Ascending aorta (tissue), 2 donors: ENCODE measurements around the gene IL1A. TPM values are rescaled to one million over a fixed set of nuclear protein-coding genes. Genes with fewer than 3 reads are reported as not detected.

Experiments
- DNase-seq, 2 donors: peaks; one replicate each; pipeline ENCODE4 v3.0.0-alpha.2; 2019; ENCODE audit warnings: low spot score in 2 of 2
- H3K27ac ChIP-seq, 2 donors: fragments of 200-600 bp; sonication (generic); one replicate each; pipeline ENCODE4 v1.5.1; 2016 to 2017; ENCODE audit warnings: mild to moderate bottlenecking in 1 of 2
- H3K27me3 ChIP-seq: fragments of 200-600 bp; sonication (generic); one replicate; pipeline ENCODE4 v1.5.1; 2017
- H3K36me3 ChIP-seq, 2 donors: fragments of 200-600 bp; sonication (generic); one replicate each; pipeline ENCODE4 v1.5.1; 2016
- H3K4me1 ChIP-seq, 2 donors: fragments of 200-600 bp; sonication (generic); one replicate each; pipeline ENCODE4 v1.5.1; 2016 to 2017; ENCODE audit warnings: mild to moderate bottlenecking in 1 of 2
- H3K4me3 ChIP-seq, 2 donors: fragments of 200-600 bp; sonication (generic); one replicate each; pipeline ENCODE4 v1.5.1; 2016 to 2017; ENCODE audit warnings: mild to moderate bottlenecking in 1 of 2
- H3K9me3 ChIP-seq, 2 donors: fragments of 200-600 bp; sonication (generic); one replicate each; pipeline ENCODE4 v1.5.1; 2016
- CTCF ChIP-seq, 3 experiments: fragments of 200-600 bp in 2 of 3; fragments of 450-650 bp in 1 of 3; sonication (generic) in 2 of 3; IDR thresholded peaks; one replicate each; pipeline ENCODE4 v1.5.1; 2016 to 2019; ENCODE audit warnings: antibody characterized with exemption in 3 of 3, mild to moderate bottlenecking in 1 of 3, moderate library complexity in 1 of 3
- intact Hi-C: fragments of 100-400 bp; cut with DNase I; formaldehyde crosslinking; loops from one replicate; pipeline ENCODE4 v1.15.1; 2023
- total RNA-seq: library from RNA; depleted of rRNA; stranded (reverse); fragments of >200 nt; gene quantifications from one replicate; pipeline ENCODE4 v1.1.0, GENCODE V29; 2016

IL1A gene
- total RNA-seq, 1 donor from 2014 or later, result not detected

GRCh38 chr2:112807233-112807807, 23.0 kb upstream of the IL1A start:
- no peak overlapping the region for H3K27ac ChIP-seq
- H3K4me3 ChIP-seq, result no peak overlapping the region
- no peaks in the 10 kb centered on the region for H3K9me3 ChIP-seq
- intact Hi-C loops, result no loop called here
- no peak for DNase-seq
- no peaks in the 10 kb centered on the region for H3K27me3 ChIP-seq
- no peak for TF ChIP-seq CTCF (IDR thresholded peaks at IDR 0.05)
- H3K4me1 ChIP-seq, result no peaks in the 10 kb centered on the region
- H3K36me3 ChIP-seq, result no peaks in the 10 kb centered on the region

GRCh38 chr2:112805542-112805941, 21.2 kb upstream of the IL1A start:
- Histone ChIP-seq H3K27me3 (no peaks in the 10 kb centered on the region), H3K36me3 (no peaks in the 10 kb centered on the region), H3K4me3 (no peak overlapping the region), H3K4me1 (no peaks in the 10 kb centered on the region), H3K9me3 (no peaks in the 10 kb centered on the region), H3K27ac (no peak overlapping the region)
- TF ChIP-seq CTCF (IDR thresholded peaks at IDR 0.05), result no peak
- intact Hi-C loops, result no loop called here
- no peak for DNase-seq

GRCh38 chr2:112803691-112804521, 19.6 kb upstream of the IL1A start:
- intact Hi-C loops, result no loop called here
- no peak for TF ChIP-seq CTCF (IDR thresholded peaks at IDR 0.05)
- Histone ChIP-seq H3K4me3 (no peak overlapping the region), H3K27me3 (no peaks in the 10 kb centered on the region), H3K27ac (no peak overlapping the region), H3K9me3 (no peaks in the 10 kb centered on the region), H3K36me3 (no peaks in the 10 kb centered on the region), H3K4me1 (no peaks in the 10 kb centered on the region)
- no peak for DNase-seq

- TF ChIP-seq CTCF (IDR thresholded peaks at IDR 0.05), result no peak
Measured at GRCh38 chr2:112800881-112801583, 16.7 kb upstream of the IL1A start.

GRCh38 chr2:112798979-112799975, 15.0 kb upstream of the IL1A start:
- Histone ChIP-seq H3K9me3 (no peaks in the 10 kb centered on the region), H3K4me3 (no peak overlapping the region), H3K27me3 (no peaks in the 10 kb centered on the region), H3K27ac (no peak overlapping the region), H3K4me1 (no peaks in the 10 kb centered on the region), H3K36me3 (no peaks in the 10 kb centered on the region)
- intact Hi-C loops, result no loop called here
- DNase-seq, result no peak
- TF ChIP-seq CTCF (IDR thresholded peaks at IDR 0.05), result no peak

More at GRCh38 chr2:112800881-112801583, 16.7 kb upstream of the IL1A start:
- intact Hi-C loops, result no loop called here
- no peaks in the 10 kb centered on the region for H3K4me1 ChIP-seq
- no peak overlapping the region for H3K4me3 ChIP-seq
- no peaks in the 10 kb centered on the region for H3K36me3 ChIP-seq
- no peaks in the 10 kb centered on the region for H3K9me3 ChIP-seq
- no peak overlapping the region for H3K27ac ChIP-seq
- no peaks in the 10 kb centered on the region for H3K27me3 ChIP-seq
- DNase-seq, result no peak
